ENCODE measurements around the gene ATRIP.

DNA sequence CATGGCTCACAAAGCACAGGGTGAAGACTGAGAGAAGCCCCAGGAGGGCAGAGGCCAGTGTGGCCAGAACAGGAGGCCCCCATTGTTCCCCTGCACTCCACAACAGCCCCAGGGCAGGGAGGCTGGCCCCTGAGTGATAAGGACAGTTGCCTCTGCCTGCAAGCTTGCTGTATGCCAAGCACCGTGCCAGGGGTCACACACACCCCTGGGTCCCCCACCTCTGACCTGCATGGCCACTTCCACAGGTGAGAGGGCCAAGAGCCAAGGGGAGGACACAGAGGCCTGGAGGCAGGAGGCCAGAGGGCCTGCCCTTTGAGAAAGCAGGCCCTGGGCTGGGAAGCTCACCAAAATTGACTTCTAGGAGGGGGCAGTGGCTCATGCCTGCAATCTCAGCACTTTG, 23.7 kb downstream of the ATRIP start:
- no peak for TF ChIP-seq BCL11A (IDR thresholded peaks at IDR 0.05; ENCODE audit: low read depth in 2 of 2, low read length in 2 of 2)
- no peak for TF ChIP-seq POLR2A (IDR thresholded peaks at IDR 0.05; ENCODE audit: control extremely low read depth in 1 of 2, low read depth in 2 of 2, low read length in 2 of 2)
- no peak for TF ChIP-seq JUN (IDR thresholded peaks at IDR 0.05; ENCODE audit: low read depth, low read length)

Data from H1 (cell line).